K562 (cell line): ENCODE measurements around the gene CARD18. TPM values are rescaled to one million over a fixed set of nuclear protein-coding genes. Genes with fewer than 3 reads are reported as not detected.

ENCODE experiments used
- ATAC-seq: fragments of 200-7000 bp; cut with Tn5 transposase; 3 replicates; pipeline ENCODE4 v1.9.1; 2020; ENCODE audit warnings: moderate library complexity
- BruUV-seq: library from RNA; stranded (reverse); fragments of 400-500 nt; replicated peaks from 2 replicates; lab custom pipeline; 2021; lab: Mats Ljungman, UMichigan
- CTCF ChIA-PET: fragments of 300-600 bp; formaldehyde crosslinking; extraction: SDS; loops from one replicate; lab custom pipeline; 2021; ENCODE audit warnings: low intra/inter-chr PET ratio; lab: Yijun Ruan, JAX
- POLR2A ChIA-PET: fragments of 300-600, 350-650 bp; sonication (Branson Sonifier 250); formaldehyde crosslinking; extraction: SDS; loops from one replicate; lab custom pipeline; 2021; ENCODE audit warnings: antibody characterized with exemption, inconsistent platforms; lab: Yijun Ruan, JAX
- DNase-seq, 4 experiments: peaks; one replicate each; pipeline versions ENCODE4 v3.0.0 to v3.0.0-alpha.2; 2011 to 2018; ENCODE audit warnings: low spot score in 3 of 4, mixed read lengths in 3 of 4; ENCODE audit errors: extremely low read depth in 1 of 4
- FAIRE-seq: peaks from 2 replicates; lab custom pipeline; 2011; peaks lifted over from hg19 to GRCh38; lab: Jason Lieb, UNC
- H2AFZ ChIP-seq: 2 replicates; pipeline ENCODE4 v1.6.0; 2011; ENCODE audit warnings: low read depth, low read length, control low read depth, inconsistent platforms
- H3K27ac ChIP-seq: fragments of 200-600 bp; 3 replicates; pipeline ENCODE4 v1.8.0; 2011; ENCODE audit warnings: low read depth, mild to moderate bottlenecking, control low read depth, inconsistent platforms, low read length, moderate library complexity, mixed read lengths; ENCODE audit errors: extremely low read depth
- H3K27me3 ChIP-seq, 2 experiments: fragments of 300-600 bp in 1 of 2; 2 replicates in 1 of 2; 3 replicates in 1 of 2; pipeline versions ENCODE4 v1.6.0 to v1.8.0; 2011; ENCODE audit warnings: inconsistent platforms in 2 of 2, low read length in 2 of 2, mild to moderate bottlenecking in 1 of 2, mixed read lengths in 1 of 2, moderate library complexity in 1 of 2; ENCODE audit not compliant: control insufficient read depth in 2 of 2, insufficient read depth in 2 of 2
- H3K36me3 ChIP-seq: fragments of 300-600 bp; 3 replicates; pipeline ENCODE4 v1.8.0; 2011; ENCODE audit warnings: mild to moderate bottlenecking, low read length, inconsistent platforms; ENCODE audit not compliant: control insufficient read depth, insufficient read depth
- H3K4me1 ChIP-seq, 2 experiments: fragments of 200-600 bp in 1 of 2; replicated peaks in 1 of 2; 2 replicates in 1 of 2; 3 replicates in 1 of 2; pipeline versions ENCODE4 v1.5.1 to v1.8.0; 2011; ENCODE audit warnings: inconsistent platforms in 2 of 2, low read length in 2 of 2, mild to moderate bottlenecking in 1 of 2, mixed read lengths in 1 of 2, moderate library complexity in 1 of 2; ENCODE audit not compliant: control insufficient read depth in 2 of 2, insufficient read depth in 2 of 2
- H3K4me2 ChIP-seq: 2 replicates; pipeline ENCODE4 v1.6.1; 2011; ENCODE audit warnings: low read length, control low read depth, inconsistent platforms, mixed read lengths; ENCODE audit not compliant: insufficient read depth
- H3K4me3 ChIP-seq: fragments of 200-600 bp; sonication (generic), shearing (Covaris generic); 2 replicates; pipeline ENCODE4 v1.5.1; 2016; ENCODE audit warnings: control low read depth, inconsistent platforms
- H3K79me2 ChIP-seq: fragments of 200-600 bp; 3 replicates; pipeline ENCODE4 v1.8.0; 2011; ENCODE audit warnings: low read length, inconsistent platforms; ENCODE audit not compliant: control insufficient read depth, insufficient read depth
- H3K9ac ChIP-seq, 2 experiments: 2 replicates each; pipeline versions ENCODE4 v1.6.0 to v1.6.1; 2011; ENCODE audit warnings: low read depth in 2 of 2, low read length in 2 of 2, control low read depth in 1 of 2, inconsistent platforms in 1 of 2, mild to moderate bottlenecking in 1 of 2, mixed read lengths in 1 of 2; ENCODE audit not compliant: insufficient read depth in 1 of 2
- H3K9me1 ChIP-seq: one replicate; pipeline ENCODE4 v1.6.0; 2011; ENCODE audit warnings: inconsistent platforms, mild to moderate bottlenecking, low read length, moderate library complexity; ENCODE audit not compliant: control insufficient read depth, insufficient read depth
- H3K9me3 ChIP-seq: replicated peaks from 2 replicates; pipeline ENCODE4 v1.5.1; 2011; ENCODE audit warnings: low read depth, low read length, inconsistent platforms; ENCODE audit not compliant: control insufficient read depth, insufficient read depth
- H4K20me1 ChIP-seq: replicated peaks from 2 replicates; pipeline ENCODE4 v1.6.1; 2011; ENCODE audit warnings: low read length, inconsistent platforms, mixed read lengths; ENCODE audit not compliant: control insufficient read depth, insufficient read depth
- CBFA2T2 ChIP-seq: fragments of 450-650 bp; conservative IDR thresholded peaks from 2 replicates; pipeline ENCODE4 v1.6.1; 2017; ENCODE audit warnings: mild to moderate bottlenecking
- CBX1 ChIP-seq: sonication (generic); IDR thresholded peaks from 2 replicates; pipeline ENCODE4 v1.6.1; 2016; ENCODE audit warnings: antibody characterized with exemption, low read depth, mild to moderate bottlenecking
- CHD1 ChIP-seq: fragments of 200-600 bp; sonication (generic); IDR thresholded peaks from one replicate; pipeline ENCODE4 v1.6.1; 2012; ENCODE audit warnings: mild to moderate bottlenecking, moderate library complexity, low read length, inconsistent platforms
- FOXJ2 ChIP-seq: fragments of 200-800 bp; sonication (Bioruptor generic); IDR thresholded peaks from 2 replicates; pipeline ENCODE4 v1.6.1; 2016; ENCODE audit warnings: missing genetic modification characterization, missing compliant biosample characterization
- LARP7 ChIP-seq: fragments of 450-650 bp; IDR thresholded peaks from 2 replicates; pipeline ENCODE4 v1.6.1; 2016
- NR3C1 ChIP-seq: sonication (generic); formaldehyde crosslinking; IDR thresholded peaks from 2 replicates; pipeline ENCODE4 v1.8.1; 2022; ENCODE audit warnings: missing genetic modification reagents
- PTBP1 ChIP-seq: fragments of 200-400 bp; formaldehyde crosslinking; IDR thresholded peaks from 2 replicates; pipeline ENCODE4 v1.6.1; 2017; ENCODE audit warnings: low read depth, low read length
- ZNF121 ChIP-seq: sonication (generic); formaldehyde crosslinking; conservative IDR thresholded peaks from 2 replicates; pipeline ENCODE4 v1.8.0; 2022; ENCODE audit warnings: missing genetic modification reagents
- ZNF830 ChIP-seq: fragments of 250-450 bp; sonication (Bioruptor Pico); IDR thresholded peaks from 2 replicates; pipeline ENCODE4 v1.5.0; 2021; ENCODE audit warnings: mild to moderate bottlenecking
- ZSCAN29 ChIP-seq: fragments of 450-650 bp; IDR thresholded peaks from 2 replicates; pipeline ENCODE4 v1.6.1; 2017
- WGBS: fragments of 100-300 bp; shearing (Covaris generic); methylation state at CpG from one replicate; pipeline ENCODE4 v1.1.6; 2016; ENCODE audit warnings: low coverage, mixed read lengths; ENCODE audit not compliant: insufficient coverage; ENCODE audit errors: missing lambda C conversion rate; 5-methylcytosine and 5-hydroxymethylcytosine counted together
- in situ Hi-C: fragments of 300-500 bp; cut with MboI; formaldehyde crosslinking; loops from 4 replicates; pipeline ENCODE4 v1.15.0; 2018; ENCODE audit warnings: inconsistent platforms, mixed read lengths
- intact Hi-C: fragments of 100-400 bp; cut with micrococcal nuclease; formaldehyde crosslinking; loops from 2 replicates; pipeline ENCODE4 v1.14.2; 2022
- polyA plus RNA-seq, 8 experiments: library from polyadenylated mRNA; depleted of rRNA in 4 of 8; stranded (reverse) in 5 of 8; unstranded in 3 of 8; fragments of >200 nt; fragmentation: Nextera tagmentation in 2 of 8; fragmentation: Illumina TruSeq in 1 of 8; extraction: Ambion mirVana in 2 of 8; extraction: Trizol in 1 of 8; gene quantifications; 2 replicates each; pipeline versions ENCODE4 v1.2.1 to v1.2.3, GENCODE V29; 2011 to 2014; ENCODE audit warnings: inconsistent platforms in 1 of 8, missing spikeins in 1 of 8
- total RNA-seq, 7 experiments: library from RNA; depleted of rRNA in 6 of 7; stranded (reverse); fragments of >200 nt in 6 of 7; fragmentation: Illumina TruSeq in 2 of 7; extraction: Trizol in 2 of 7; gene quantifications; 2 replicates each; pipeline versions ENCODE4 v1.2.1 to v1.2.3, GENCODE V29; 2011 to 2021; ENCODE audit warnings: low replicate concordance in 1 of 7
- TF ChIP-seq, protein P1 (sequence below): sonication (generic); formaldehyde crosslinking; IDR thresholded peaks from 2 replicates; pipeline ENCODE4 v1.8.0; 2022; ENCODE audit warnings: missing genetic modification reagents, mild to moderate bottlenecking, borderline replicate concordance
- TF ChIP-seq, protein P2 (sequence below): IDR thresholded peaks from 2 replicates; pipeline ENCODE4 v1.6.1; 2014; ENCODE audit warnings: antibody characterized with exemption
- TF ChIP-seq, protein P3 (sequence below): fragments of 250-450 bp; sonication (Bioruptor Pico); IDR thresholded peaks from 2 replicates; pipeline ENCODE4 v1.9.0; 2021; ENCODE audit warnings: mild to moderate bottlenecking, inconsistent platforms
- TF ChIP-seq, protein P4 (sequence below): fragments of 150-350 bp; conservative IDR thresholded peaks from 2 replicates; pipeline ENCODE4 v1.6.1; 2014; ENCODE audit warnings: low read length

Gene CARD18
- total and polyA plus RNA-seq, 9 of the 15 experiments (the other 6 are each of a cell fraction or from before 2014, with no cell fraction given) = 1.5 to 4.7 (median 2.9) TPM

DNA sequence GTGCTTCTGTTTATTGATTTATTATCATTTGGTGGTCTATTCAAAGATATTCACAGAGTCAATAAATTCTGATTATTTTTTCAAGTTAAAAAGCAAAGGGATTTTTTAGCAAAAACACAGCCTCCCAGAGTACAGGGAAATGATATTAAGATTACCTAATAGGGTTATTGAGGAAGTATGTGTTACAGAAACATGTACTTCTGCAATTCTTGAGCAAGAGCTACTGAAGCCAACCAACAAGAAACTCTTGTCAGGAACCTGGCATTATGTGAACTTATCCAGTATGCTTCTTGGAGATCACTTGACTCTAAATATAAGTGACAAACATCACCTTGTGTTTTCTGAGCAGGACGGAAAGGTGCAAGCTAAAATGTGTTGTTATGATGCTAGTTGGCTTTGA lies 42.0 kb upstream of the CARD18 start:
- ATAC-seq = no peak
- ChIA-PET POLR2A (no interaction called here), CTCF (no interaction called here)
- Histone ChIP-seq H3K4me2 (no peak overlapping the region), H2AFZ (no peak overlapping the region), H4K20me1 (no peaks in the 10 kb centered on the region), H3K9me1 (no peaks in the 10 kb centered on the region), H3K79me2 (no peaks in the 10 kb centered on the region), H3K9me3 (0 out of 2 replicates have a peak, but pooled peaks cover 2% of the 10 kb centered on the region), H3K36me3 (no peaks in the 10 kb centered on the region), H3K9ac (no peak overlapping the region), H3K4me3 (no peak overlapping the region), H3K27me3 (no peaks in the 10 kb centered on the region), H3K4me1 (no peaks in the 10 kb centered on the region), H3K27ac (no peak overlapping the region)
- intact Hi-C loops = no loop called here
- WGBS = 0% methylated on average over 1 of the region's 1 CpG
- no peak for FAIRE-seq
- in situ Hi-C loops = no loop called here
- DNase-seq = no peak
- BruUV-seq = no TSS peak
- TF ChIP-seq, protein P1, sequence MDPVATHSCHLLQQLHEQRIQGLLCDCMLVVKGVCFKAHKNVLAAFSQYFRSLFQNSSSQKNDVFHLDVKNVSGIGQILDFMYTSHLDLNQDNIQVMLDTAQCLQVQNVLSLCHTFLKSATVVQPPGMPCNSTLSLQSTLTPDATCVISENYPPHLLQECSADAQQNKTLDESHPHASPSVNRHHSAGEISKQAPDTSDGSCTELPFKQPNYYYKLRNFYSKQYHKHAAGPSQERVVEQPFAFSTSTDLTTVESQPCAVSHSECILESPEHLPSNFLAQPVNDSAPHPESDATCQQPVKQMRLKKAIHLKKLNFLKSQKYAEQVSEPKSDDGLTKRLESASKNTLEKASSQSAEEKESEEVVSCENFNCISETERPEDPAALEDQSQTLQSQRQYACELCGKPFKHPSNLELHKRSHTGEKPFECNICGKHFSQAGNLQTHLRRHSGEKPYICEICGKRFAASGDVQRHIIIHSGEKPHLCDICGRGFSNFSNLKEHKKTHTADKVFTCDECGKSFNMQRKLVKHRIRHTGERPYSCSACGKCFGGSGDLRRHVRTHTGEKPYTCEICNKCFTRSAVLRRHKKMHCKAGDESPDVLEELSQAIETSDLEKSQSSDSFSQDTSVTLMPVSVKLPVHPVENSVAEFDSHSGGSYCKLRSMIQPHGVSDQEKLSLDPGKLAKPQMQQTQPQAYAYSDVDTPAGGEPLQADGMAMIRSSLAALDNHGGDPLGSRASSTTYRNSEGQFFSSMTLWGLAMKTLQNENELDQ = no peak
- TF ChIP-seq, protein P2, sequence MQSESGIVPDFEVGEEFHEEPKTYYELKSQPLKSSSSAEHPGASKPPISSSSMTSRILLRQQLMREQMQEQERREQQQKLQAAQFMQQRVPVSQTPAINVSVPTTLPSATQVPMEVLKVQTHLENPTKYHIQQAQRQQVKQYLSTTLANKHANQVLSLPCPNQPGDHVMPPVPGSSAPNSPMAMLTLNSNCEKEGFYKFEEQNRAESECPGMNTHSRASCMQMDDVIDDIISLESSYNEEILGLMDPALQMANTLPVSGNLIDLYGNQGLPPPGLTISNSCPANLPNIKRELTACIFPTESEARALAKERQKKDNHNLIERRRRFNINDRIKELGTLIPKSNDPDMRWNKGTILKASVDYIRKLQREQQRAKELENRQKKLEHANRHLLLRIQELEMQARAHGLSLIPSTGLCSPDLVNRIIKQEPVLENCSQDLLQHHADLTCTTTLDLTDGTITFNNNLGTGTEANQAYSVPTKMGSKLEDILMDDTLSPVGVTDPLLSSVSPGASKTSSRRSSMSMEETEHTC = no peak
- no peak for TF ChIP-seq LARP7
- TF ChIP-seq, protein P3, sequence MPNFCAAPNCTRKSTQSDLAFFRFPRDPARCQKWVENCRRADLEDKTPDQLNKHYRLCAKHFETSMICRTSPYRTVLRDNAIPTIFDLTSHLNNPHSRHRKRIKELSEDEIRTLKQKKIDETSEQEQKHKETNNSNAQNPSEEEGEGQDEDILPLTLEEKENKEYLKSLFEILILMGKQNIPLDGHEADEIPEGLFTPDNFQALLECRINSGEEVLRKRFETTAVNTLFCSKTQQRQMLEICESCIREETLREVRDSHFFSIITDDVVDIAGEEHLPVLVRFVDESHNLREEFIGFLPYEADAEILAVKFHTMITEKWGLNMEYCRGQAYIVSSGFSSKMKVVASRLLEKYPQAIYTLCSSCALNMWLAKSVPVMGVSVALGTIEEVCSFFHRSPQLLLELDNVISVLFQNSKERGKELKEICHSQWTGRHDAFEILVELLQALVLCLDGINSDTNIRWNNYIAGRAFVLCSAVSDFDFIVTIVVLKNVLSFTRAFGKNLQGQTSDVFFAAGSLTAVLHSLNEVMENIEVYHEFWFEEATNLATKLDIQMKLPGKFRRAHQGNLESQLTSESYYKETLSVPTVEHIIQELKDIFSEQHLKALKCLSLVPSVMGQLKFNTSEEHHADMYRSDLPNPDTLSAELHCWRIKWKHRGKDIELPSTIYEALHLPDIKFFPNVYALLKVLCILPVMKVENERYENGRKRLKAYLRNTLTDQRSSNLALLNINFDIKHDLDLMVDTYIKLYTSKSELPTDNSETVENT (CRISPR knock-in tag) = no peak
- TF ChIP-seq, protein P4, sequence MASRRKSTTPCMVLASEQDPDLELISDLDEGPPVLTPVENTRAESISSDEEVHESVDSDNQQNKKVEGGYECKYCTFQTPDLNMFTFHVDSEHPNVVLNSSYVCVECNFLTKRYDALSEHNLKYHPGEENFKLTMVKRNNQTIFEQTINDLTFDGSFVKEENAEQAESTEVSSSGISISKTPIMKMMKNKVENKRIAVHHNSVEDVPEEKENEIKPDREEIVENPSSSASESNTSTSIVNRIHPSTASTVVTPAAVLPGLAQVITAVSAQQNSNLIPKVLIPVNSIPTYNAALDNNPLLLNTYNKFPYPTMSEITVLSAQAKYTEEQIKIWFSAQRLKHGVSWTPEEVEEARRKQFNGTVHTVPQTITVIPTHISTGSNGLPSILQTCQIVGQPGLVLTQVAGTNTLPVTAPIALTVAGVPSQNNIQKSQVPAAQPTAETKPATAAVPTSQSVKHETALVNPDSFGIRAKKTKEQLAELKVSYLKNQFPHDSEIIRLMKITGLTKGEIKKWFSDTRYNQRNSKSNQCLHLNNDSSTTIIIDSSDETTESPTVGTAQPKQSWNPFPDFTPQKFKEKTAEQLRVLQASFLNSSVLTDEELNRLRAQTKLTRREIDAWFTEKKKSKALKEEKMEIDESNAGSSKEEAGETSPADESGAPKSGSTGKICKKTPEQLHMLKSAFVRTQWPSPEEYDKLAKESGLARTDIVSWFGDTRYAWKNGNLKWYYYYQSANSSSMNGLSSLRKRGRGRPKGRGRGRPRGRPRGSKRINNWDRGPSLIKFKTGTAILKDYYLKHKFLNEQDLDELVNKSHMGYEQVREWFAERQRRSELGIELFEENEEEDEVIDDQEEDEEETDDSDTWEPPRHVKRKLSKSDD = no peak
- no peak for TF ChIP-seq ZSCAN29
- no peak for TF ChIP-seq FOXJ2
- no peak for TF ChIP-seq CBX1
- TF ChIP-seq CHD1 = no peak
- TF ChIP-seq PTBP1 = no peak
- TF ChIP-seq ZNF830 (CRISPR knock-in tag) = no peak
- no peak for TF ChIP-seq NR3C1
- no peak for TF ChIP-seq CBFA2T2
- no peak for TF ChIP-seq ZNF121 (CRISPR knock-in tag)
